Central memory CD8-positive, alpha-beta T cell (primary cell): Measurements from ENCODE around the gene JADE2.

Experiments
- ATAC-seq: fragments of 150-1000 bp; cut with Tn5 transposase; replicated peaks from 2 replicates; pipeline ENCODE4 v1.10.0; 2022; ENCODE audit warnings: mild to moderate bottlenecking, moderate FRiP score, moderate number of reproducible peaks; ENCODE audit not compliant: poor library complexity, severe bottlenecking; ENCODE audit errors: extremely low read depth
- DNase-seq, 2 donors: peaks; one replicate each; pipeline ENCODE4 v3.0.0; 2021; ENCODE audit warnings: low spot score in 2 of 2
- H3K27ac Mint-ChIP-seq: one replicate; pipeline ENCODE4 v1.8.0; 2022; ENCODE audit warnings: low read depth, mild to moderate bottlenecking, moderate library complexity, mixed read lengths
- H3K27me3 Mint-ChIP-seq: one replicate; pipeline ENCODE4 v1.8.0; 2022; ENCODE audit warnings: mixed read lengths
- H3K36me3 Mint-ChIP-seq: one replicate; pipeline ENCODE4 v1.8.0; 2022; ENCODE audit warnings: mild to moderate bottlenecking, moderate library complexity, mixed read lengths; ENCODE audit not compliant: insufficient read depth
- H3K4me1 Mint-ChIP-seq: one replicate; pipeline ENCODE4 v1.8.0; 2022; ENCODE audit warnings: mixed read lengths
- H3K4me3 Mint-ChIP-seq: one replicate; pipeline ENCODE4 v1.8.0; 2022; ENCODE audit warnings: mild to moderate bottlenecking, moderate library complexity, mixed read lengths
- H3K9me3 Mint-ChIP-seq: one replicate; pipeline ENCODE4 v1.8.0; 2022; ENCODE audit warnings: mixed read lengths

JADE2 gene

DNA sequence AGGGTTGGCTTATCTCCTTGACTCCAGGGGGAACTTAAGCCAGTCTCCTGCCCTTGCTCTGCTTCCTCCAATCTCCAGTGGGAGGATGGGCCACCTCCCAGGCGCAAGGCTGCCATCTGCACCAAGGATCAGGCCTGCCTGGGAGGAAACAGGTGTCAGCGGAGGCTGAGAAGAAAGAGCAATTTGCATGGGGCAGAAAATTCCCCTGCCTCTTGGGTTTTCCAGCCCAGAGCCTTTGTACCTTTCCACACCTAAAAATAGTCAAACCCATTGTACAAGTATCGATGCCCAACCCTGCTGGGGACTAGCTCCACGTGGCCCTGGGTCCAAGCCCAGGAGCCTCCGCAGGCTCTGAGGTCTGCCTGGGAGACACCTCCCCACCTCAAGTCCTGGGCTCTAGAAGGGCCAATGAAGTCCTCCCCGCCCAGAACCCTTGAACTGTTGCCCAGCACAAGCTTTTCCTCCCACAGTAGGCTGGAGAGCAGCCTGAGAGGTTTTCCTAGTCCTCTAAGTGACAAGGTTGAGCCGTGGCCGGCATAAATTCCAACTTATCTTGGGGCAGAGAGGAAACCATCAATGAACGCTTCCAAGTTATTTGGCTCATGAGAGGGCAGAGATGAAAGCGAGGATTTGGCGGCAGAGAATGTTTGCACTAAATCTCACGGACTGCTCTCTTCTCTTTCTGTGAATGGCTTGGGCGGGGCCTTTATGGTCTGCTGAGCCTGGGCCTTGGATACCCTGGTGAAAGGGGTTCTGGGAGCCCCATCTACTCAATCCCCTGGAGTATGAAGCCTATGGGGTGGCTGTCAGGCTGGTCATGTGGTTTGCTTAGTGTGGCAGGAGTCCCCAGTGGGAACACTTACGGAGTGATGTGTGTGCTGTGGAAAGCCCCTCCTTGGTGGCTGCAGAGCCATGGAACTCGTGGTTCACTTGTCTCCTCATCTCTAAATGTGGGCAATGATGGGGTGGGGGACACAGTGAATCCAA lies 15.6 kb downstream of the JADE2 start:
- peaks cover 36% of the 10 kb centered on the region for H3K4me1 Mint-ChIP-seq

DNA sequence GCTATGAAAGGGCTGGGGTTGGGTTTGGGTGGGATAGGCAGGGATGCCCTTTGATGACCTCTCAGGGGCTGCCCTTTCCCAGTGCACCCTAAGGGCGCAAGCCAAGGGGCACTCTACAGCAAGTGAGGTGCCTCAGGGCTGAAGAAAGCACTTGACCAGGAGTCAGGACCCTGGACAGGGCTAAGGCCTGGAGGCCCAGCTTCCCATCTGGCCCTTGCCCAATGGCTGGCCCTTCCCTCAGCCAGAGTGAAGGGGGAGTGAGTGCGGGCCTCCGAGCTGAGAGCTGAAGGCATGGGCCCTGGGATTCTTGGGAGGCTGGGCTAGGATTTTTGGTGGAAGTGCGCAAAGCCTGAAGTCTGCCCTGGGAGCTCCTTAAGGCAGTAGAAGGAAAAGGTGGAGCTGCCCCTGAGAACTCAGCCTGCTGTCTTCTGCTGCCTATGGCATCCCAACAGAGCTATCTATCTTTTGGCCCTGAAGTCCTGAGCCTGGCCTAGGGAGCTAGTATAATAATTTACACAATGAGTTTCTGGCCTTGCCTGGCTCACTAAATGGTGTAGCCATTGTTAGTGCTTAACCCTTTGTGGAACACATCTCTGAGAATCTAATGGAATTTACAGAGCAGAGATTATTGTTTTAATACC lies 16.4 kb downstream of the JADE2 start:
- Mint-ChIP-seq H3K36me3 (peaks cover 51% of the 10 kb centered on the region), H3K27me3 (no peaks in the 10 kb centered on the region), H3K4me1 (peaks cover 28% of the 10 kb centered on the region), H3K9me3 (no peaks in the 10 kb centered on the region), H3K4me3 (no peak overlapping the region), H3K27ac (no peak overlapping the region)
- ATAC-seq (no peak), DNase-seq (no peak)

More for the DNA sequence above, 15.6 kb downstream of the JADE2 start:
- H3K27me3 Mint-ChIP-seq: no peaks in the 10 kb centered on the region
- no peak overlapping the region for H3K27ac Mint-ChIP-seq
- ATAC-seq: no peak
- DNase-seq: no peak
- H3K36me3 Mint-ChIP-seq: peaks cover 48% of the 10 kb centered on the region
- no peak overlapping the region for H3K4me3 Mint-ChIP-seq
- H3K9me3 Mint-ChIP-seq: no peaks in the 10 kb centered on the region

DNA sequence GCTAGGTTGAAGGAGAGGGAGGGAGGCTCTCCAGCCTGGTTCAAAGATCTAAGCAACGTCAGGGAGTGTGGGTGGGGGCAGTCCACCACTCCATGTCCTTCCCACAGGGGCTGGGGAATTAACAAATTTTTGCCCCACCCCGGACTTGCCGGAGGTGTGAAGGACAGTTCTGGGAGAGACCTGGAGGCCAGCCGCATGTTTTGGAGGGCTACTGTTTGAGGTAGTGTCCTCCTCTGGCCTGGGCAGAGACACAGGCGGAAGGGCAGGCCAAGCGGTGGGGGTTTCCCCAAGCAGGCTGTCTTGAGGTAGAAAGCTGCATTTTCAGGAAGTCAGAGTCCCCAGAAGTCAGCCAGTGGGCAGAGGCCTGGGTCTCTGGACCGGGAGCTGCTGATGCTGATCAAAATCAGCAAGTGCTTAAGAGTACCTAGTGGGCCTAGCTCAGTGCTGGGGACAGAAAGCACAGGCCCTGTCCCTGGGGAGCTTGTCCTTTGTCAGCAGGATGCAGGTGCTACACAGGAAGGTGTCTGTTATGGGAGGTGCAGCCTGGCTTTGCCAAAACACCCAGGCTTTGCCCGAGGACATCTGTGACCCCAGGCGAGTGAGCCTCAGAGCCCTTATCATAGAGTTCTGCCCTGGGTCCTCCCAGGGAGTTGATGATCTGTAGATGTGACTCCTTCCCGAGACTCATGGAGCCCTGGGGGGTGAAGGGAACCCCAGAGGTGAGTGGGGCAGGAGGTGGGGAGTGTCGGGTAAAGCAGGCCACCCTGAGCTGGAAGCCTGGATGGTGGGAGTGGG lies 18.5 kb downstream of the JADE2 start:
- Mint-ChIP-seq H3K9me3 (no peaks in the 10 kb centered on the region), H3K4me3 (peak overlapping the region; percentile 11), H3K4me1 (peaks cover 32% of the 10 kb centered on the region), H3K27ac (peak overlapping the region; percentile 86), H3K27me3 (no peaks in the 10 kb centered on the region), H3K36me3 (peaks cover 49% of the 10 kb centered on the region)
- ATAC-seq: peak; percentile 60
- DNase-seq: no peak

DNA sequence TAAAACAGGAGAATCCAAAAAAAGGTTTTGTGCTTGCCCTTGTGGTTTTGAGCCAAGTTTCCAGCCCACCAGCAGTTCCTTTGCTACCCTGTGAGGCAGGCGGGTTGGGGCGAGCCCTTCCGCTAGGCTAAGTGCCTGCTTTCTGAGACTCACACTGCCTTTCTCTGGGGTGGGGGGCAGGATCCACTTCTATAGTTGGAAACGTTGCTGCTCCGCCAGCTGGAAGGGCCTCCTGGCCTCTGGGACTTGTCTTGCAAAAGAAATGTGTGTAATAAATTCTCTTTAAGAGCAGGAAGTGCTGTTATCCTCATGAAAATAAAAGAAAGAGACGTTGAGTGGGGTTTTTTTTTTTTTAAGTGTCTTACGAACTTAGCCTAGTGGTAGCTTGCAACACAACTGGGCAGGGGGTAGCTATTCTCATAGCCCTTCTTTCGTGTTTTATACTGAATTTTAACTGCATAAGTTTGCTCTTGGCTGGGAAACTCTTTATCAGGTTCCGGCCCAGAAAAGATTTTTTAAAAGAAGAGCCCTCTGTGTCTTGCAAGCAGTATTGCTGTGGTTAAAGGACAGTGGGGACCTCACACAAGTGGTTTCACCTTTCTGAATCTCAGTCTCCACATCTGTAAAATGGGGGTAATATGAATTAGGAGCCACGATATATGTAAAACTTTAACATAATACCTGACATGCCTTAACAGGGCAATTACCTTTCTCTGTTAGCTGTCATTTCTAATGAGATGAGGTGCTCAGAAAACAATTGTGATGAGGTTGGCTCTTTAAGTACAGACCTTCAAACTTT lies 19.8 kb downstream of the JADE2 start:
- no peak for ATAC-seq
- Mint-ChIP-seq H3K4me1 (peaks cover 35% of the 10 kb centered on the region), H3K36me3 (peaks cover 42% of the 10 kb centered on the region), H3K27me3 (no peaks in the 10 kb centered on the region), H3K9me3 (no peaks in the 10 kb centered on the region), H3K27ac (peak overlapping the region; percentile 86), H3K4me3 (peak overlapping the region; percentile 48)
- no peak for DNase-seq

DNA sequence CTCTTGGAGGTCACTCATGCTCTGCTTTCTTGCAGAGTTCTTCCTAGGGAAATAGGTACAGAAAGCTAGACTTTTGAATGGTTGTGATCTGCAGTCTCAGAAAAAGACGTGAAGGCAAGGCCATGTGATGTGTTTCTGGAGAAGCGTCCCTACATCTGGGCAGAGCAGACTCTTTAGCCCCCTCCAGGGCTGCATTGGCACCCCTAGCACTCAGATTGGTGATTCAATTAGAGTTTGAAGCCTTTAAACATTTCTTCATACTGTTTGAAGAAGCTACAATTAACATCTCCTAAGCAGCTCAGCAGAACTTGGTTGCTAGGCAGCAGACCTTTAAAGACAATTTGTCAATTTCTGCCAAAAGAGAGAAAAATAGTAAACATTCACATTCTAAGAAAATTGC lies 21.6 kb downstream of the JADE2 start:
- Mint-ChIP-seq H3K9me3 (no peaks in the 10 kb centered on the region), H3K27ac (peak overlapping the region; percentile 32), H3K36me3 (peaks cover 48% of the 10 kb centered on the region), H3K27me3 (no peaks in the 10 kb centered on the region), H3K4me3 (no peak overlapping the region), H3K4me1 (peaks cover 49% of the 10 kb centered on the region)
- no peak for DNase-seq
- no peak for ATAC-seq

DNA sequence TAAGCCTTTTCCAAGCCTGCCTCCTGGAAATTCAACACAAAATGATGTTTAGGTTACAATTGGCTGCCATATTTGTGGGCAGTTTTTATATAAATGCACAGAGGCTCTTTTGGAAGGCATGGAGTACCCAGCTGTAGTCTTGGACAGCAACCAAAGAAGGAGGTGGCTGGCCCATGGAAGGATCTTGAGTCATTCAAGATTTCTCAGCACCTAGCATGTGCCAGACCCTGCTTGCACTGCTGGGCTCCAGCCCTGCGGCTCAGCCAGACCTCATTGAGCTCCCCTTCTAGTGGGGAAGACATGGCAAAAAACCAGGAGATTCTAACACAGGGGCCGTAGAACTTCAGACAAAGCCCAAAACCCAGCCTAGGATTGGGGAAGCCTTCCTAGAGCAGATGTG lies 22.1 kb downstream of the JADE2 start:
- DNase-seq: no peak
- no peaks in the 10 kb centered on the region for H3K9me3 Mint-ChIP-seq
- H3K4me3 Mint-ChIP-seq: no peak overlapping the region
- peaks cover 49% of the 10 kb centered on the region for H3K4me1 Mint-ChIP-seq
- H3K27me3 Mint-ChIP-seq: no peaks in the 10 kb centered on the region
- H3K27ac Mint-ChIP-seq: peak overlapping the region; percentile 32
- ATAC-seq: no peak
- H3K36me3 Mint-ChIP-seq: peaks cover 50% of the 10 kb centered on the region

DNA sequence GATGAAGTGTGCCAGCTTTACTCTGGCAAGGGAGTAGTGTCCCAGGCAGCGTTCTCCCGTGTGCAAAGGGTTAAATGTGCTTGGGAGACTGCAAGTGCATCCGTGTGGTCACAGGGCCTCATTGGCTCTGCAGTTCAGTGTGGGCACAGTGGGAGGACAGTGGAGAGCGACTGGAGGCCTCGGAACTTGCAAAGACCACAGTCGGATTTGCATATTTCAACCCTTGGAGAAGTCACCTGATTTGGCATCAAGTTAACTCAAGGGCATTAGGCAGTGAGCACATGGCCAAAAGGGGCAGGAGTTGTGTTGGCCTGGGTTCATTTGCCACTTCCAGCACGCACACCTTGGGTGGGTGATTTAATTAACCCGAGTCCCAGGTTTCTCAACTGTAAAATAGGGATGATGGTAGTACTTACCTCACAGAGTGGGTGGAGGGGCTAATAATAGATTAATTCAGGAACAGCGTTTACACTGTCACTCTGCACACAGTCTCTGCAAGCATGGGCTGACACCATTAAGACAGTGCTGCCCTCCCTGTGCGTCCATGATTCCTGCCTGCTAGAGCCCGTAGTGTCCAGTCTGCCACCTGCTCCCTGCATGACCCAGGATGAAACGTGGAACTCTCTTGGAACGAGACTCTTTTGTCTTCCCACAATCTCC lies 22.7 kb downstream of the JADE2 start:
- peaks cover 52% of the 10 kb centered on the region for H3K36me3 Mint-ChIP-seq

DNA sequence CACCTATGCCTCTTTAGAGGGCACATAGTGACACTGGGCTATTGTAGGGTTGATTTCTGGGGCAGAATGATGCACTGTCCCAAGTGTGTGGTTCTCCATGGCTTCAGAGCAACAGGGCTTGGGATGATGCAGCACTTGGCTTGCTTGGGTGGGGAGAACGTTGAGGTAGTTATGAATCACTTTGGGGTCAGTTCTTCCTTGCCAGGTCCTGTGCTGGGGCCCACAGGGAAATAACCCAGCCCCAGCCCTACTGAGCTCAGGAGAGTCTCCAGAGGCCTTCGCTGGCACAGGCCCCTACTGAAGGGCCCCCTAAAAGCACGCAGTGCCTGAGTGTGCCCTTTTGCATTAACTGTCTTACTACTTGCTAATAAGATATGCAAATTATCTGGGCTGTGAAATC lies 24.2 kb downstream of the JADE2 start:
- peaks cover 48% of the 10 kb centered on the region for H3K36me3 Mint-ChIP-seq
- H3K27ac Mint-ChIP-seq: no peak overlapping the region
- no peaks in the 10 kb centered on the region for H3K9me3 Mint-ChIP-seq
- H3K27me3 Mint-ChIP-seq: no peaks in the 10 kb centered on the region
- H3K4me3 Mint-ChIP-seq: no peak overlapping the region
- no peak for ATAC-seq
- H3K4me1 Mint-ChIP-seq: peaks cover 49% of the 10 kb centered on the region
- DNase-seq: no peak

More for the DNA sequence above, 22.7 kb downstream of the JADE2 start:
- no peaks in the 10 kb centered on the region for H3K9me3 Mint-ChIP-seq
- H3K4me1 Mint-ChIP-seq: peaks cover 49% of the 10 kb centered on the region
- no peak overlapping the region for H3K4me3 Mint-ChIP-seq
- peak overlapping the region; percentile 32 for H3K27ac Mint-ChIP-seq
- H3K27me3 Mint-ChIP-seq: no peaks in the 10 kb centered on the region
- ATAC-seq (no peak), DNase-seq (no peak)

DNA sequence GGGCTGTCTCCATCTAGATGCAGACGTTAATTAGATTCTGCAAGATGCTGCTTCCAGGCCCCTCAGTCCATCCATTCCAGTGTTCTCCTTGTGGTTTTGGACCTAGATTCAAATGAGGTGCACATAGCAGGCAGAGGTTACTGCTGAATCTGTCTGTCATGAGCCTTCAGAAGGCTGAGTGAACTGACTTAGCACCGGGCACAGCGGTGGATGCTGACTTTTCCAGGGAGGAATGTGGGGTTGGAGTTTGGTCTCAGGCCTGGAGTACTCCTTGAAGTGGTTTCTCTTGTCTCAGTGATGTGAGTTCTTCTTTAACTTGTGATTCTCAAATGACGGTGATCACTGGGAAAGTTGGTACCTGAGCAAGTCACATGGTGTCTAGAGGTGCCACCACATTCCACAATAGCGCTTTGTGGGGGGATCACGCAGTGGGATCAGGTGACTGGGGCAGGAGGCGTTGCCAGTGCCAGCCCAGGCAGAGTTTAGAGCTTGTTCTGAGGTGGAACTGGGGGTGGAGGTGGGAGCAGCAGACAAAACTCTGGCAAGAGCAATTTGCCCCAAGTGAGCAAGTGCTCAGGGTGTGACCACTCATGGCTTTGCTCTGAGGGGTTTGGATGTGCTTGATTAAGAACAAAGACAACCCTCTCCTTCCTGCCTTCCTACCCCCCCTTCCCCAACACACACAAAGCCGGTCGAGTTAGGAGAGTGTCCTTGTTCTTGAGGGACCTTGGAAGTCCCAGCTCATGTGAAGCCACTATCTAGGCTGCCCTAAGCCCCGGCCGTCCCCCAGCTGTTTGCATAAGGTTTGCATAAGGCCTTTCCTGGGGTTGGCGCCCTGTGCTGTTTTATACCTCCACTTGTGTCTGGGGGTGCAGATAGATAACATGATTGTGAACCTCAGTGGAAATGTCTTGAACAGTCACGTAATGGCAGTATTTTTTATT lies 25.1 kb downstream of the JADE2 start:
- Mint-ChIP-seq H3K9me3 (no peaks in the 10 kb centered on the region), H3K4me3 (no peak overlapping the region), H3K36me3 (peaks cover 45% of the 10 kb centered on the region), H3K4me1 (peaks cover 53% of the 10 kb centered on the region), H3K27me3 (no peaks in the 10 kb centered on the region), H3K27ac (peak overlapping the region; percentile 19)
- no peak for DNase-seq
- no peak for ATAC-seq

DNA sequence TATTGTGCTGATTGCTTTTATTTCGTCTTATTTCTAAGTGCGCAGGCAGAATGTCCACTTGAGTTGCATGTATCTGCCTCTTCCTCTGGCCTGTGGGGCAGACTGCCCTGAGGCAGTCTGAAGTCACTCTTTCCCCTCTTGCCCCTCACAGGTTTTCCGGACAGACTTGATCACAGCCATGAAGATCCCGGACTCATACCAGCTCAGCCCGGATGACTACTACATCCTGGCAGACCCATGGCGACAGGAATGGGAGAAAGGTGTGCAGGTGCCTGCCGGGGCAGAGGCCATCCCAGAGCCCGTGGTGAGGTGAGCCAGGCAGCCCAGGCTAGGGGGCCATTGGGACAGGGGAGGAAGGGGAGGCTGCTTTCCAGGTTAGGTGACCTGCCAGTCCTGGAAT lies 26.4 kb downstream of the JADE2 start:
- Mint-ChIP-seq H3K27ac (peak overlapping the region; percentile 3), H3K4me1 (peaks cover 66% of the 10 kb centered on the region), H3K36me3 (peaks cover 46% of the 10 kb centered on the region), H3K4me3 (no peak overlapping the region), H3K27me3 (no peaks in the 10 kb centered on the region), H3K9me3 (no peaks in the 10 kb centered on the region)
- no peak for ATAC-seq
- no peak for DNase-seq

DNA sequence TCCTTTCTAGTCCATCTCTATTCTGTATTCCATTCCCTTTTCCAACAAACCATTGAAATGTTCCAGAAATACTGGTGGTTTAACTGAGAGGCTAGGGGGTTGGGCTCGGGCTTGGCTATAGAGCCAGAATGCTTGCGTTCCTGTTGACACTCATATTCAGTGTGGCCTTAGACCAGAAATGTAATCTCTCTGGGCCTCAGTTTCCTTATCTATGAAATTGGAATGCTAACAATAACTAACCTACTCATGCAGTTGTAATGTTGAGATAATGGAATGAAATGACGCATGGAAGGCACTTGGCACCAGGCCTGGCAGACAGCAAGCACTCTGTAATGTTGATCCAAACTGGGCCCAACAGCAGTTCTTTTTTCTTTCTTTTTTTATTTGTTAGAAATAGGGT lies 26.8 kb downstream of the JADE2 start:
- DNase-seq (no peak), ATAC-seq (no peak)
- H3K4me3 Mint-ChIP-seq: no peak overlapping the region
- no peaks in the 10 kb centered on the region for H3K27me3 Mint-ChIP-seq
- peaks cover 69% of the 10 kb centered on the region for H3K4me1 Mint-ChIP-seq
- H3K36me3 Mint-ChIP-seq: peaks cover 44% of the 10 kb centered on the region
- H3K27ac Mint-ChIP-seq: peak overlapping the region; percentile 3
- H3K9me3 Mint-ChIP-seq: no peaks in the 10 kb centered on the region
